Upper lobe of left lung (tissue), 6 donors: ENCODE data around the gene AMER2. TPM values are rescaled to one million over a fixed set of nuclear protein-coding genes. Genes with fewer than 3 reads are reported as not detected.

ENCODE experiments used
- ATAC-seq, 2 donors: fragments of 200-7000 bp; cut with Tn5 transposase; one replicate each; pipeline ENCODE4 v1.9.1; 2022; ENCODE audit warnings: mild to moderate bottlenecking in 2 of 2, moderate library complexity in 2 of 2; ENCODE audit not compliant: low FRiP score in 2 of 2
- DNase-seq, 2 donors: peaks; one replicate each; pipeline ENCODE4 v3.0.0-alpha.2; 2019 to 2020
- H3K27ac ChIP-seq, 4 donors: fragments of 200-600 bp; sonication (generic); one replicate each; pipeline ENCODE4 v1.5.1; 2016 to 2019
- H3K27me3 ChIP-seq, 4 donors: fragments of 200-600 bp; sonication (generic); one replicate each; pipeline ENCODE4 v1.5.1; 2017 to 2019
- H3K36me3 ChIP-seq, 4 donors: fragments of 200-600 bp; sonication (generic); one replicate each; pipeline ENCODE4 v1.5.1; 2016 to 2019
- H3K4me1 ChIP-seq, 4 donors: fragments of 200-600 bp; sonication (generic); one replicate each; pipeline ENCODE4 v1.5.1; 2018 to 2019
- H3K4me3 ChIP-seq, 4 donors: fragments of 200-600 bp; sonication (generic); one replicate each; pipeline ENCODE4 v1.5.1; 2017 to 2019; ENCODE audit warnings: mild to moderate bottlenecking in 2 of 4, moderate library complexity in 1 of 4
- H3K9me3 ChIP-seq, 4 donors: fragments of 200-600 bp; sonication (generic); one replicate each; pipeline ENCODE4 v1.5.1; 2018 to 2019
- EP300 ChIP-seq, 4 donors: sonication (generic); formaldehyde crosslinking; IDR thresholded peaks; one replicate each; pipeline ENCODE4 v1.5.1; 2017; ENCODE audit warnings: antibody characterized with exemption in 4 of 4, control low read depth in 2 of 4
- POLR2A ChIP-seq, 4 donors: fragments of 450-650 bp; IDR thresholded peaks; one replicate each; pipeline ENCODE4 v1.5.1; 2016 to 2017; ENCODE audit warnings: antibody characterized with exemption in 4 of 4, mild to moderate bottlenecking in 2 of 4
- POLR2AphosphoS5 ChIP-seq, 2 donors: sonication (generic); formaldehyde crosslinking; IDR thresholded peaks; one replicate each; pipeline ENCODE4 v1.5.1; 2017; ENCODE audit warnings: antibody characterized with exemption in 2 of 2
- WGBS, 2 donors: methylation state at CpG; one replicate each; pipeline ENCODE4 v1.1.5; 2017 to 2018; 5-methylcytosine and 5-hydroxymethylcytosine counted together
- total RNA-seq, 6 donors: library from RNA; depleted of rRNA in 4 of 6; stranded (reverse); fragments of >200 nt in 4 of 6; gene quantifications; one replicate each; pipeline versions ENCODE4 v1.1.0 to v1.2.1, GENCODE V29; 2016 to 2021
- TF ChIP-seq, protein P1 (sequence below), 6 experiments: fragments of 450-650 bp in 4 of 6; fragments of 200-600 bp in 2 of 6; sonication (generic) in 2 of 6; IDR thresholded peaks; one replicate each; pipeline ENCODE4 v1.5.1; 2016 to 2019; ENCODE audit warnings: antibody characterized with exemption in 6 of 6
- donor health status: DM: no; HTN: no; CAD: no; lungs with moderate emphysema.
- donor health status: DM: no; HTN: yes; CAD: no; lungs with severe emphysema.

AMER2 gene
- total RNA-seq, 6 donors from 2014 or later: 0.22 to 0.30 TPM; not detected in 4

DNA sequence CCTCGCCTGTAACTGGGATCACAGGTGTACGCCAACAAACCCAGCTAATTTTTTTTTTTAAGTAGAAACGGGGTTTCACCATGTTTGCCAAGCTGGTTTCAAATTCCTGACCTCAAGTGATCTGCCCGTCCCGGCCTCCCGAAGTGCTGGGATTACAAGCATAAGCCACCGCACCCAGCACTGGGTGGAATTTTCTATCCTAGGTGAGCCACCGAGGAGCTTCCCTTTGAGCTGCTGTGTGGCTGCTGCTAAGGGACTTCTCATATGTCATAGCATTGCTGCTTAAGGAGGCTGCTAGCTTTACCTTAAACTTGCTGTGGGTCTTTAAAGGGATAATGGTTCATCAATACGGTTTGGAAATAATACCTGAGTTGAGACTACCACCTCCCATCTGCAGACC lies 2.9 kb upstream of the AMER2 start:
- Histone ChIP-seq H3K27me3 (peaks cover 0 to 24% (median 16%) of the 10 kb centered on the region in 4 donors), H3K27ac (no peak overlapping the region), H3K9me3 (no peaks in the 10 kb centered on the region), H3K36me3 (no peaks in the 10 kb centered on the region), H3K4me1 (peaks cover 9 to 18% (median 15%) of the 10 kb centered on the region in 4 donors), H3K4me3 (no peak overlapping the region)
- TF ChIP-seq, protein P1, sequence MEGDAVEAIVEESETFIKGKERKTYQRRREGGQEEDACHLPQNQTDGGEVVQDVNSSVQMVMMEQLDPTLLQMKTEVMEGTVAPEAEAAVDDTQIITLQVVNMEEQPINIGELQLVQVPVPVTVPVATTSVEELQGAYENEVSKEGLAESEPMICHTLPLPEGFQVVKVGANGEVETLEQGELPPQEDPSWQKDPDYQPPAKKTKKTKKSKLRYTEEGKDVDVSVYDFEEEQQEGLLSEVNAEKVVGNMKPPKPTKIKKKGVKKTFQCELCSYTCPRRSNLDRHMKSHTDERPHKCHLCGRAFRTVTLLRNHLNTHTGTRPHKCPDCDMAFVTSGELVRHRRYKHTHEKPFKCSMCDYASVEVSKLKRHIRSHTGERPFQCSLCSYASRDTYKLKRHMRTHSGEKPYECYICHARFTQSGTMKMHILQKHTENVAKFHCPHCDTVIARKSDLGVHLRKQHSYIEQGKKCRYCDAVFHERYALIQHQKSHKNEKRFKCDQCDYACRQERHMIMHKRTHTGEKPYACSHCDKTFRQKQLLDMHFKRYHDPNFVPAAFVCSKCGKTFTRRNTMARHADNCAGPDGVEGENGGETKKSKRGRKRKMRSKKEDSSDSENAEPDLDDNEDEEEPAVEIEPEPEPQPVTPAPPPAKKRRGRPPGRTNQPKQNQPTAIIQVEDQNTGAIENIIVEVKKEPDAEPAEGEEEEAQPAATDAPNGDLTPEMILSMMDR (IDR thresholded peaks at IDR 0.05): no peak
- no peak for TF ChIP-seq POLR2AphosphoS5 (IDR thresholded peaks at IDR 0.05)
- no peak for TF ChIP-seq EP300 (IDR thresholded peaks at IDR 0.05)
- no peak for TF ChIP-seq POLR2A (IDR thresholded peaks at IDR 0.05)
- ATAC-seq (no peak), DNase-seq (no peak)
- 75 to 77% methylated on average over 9 of the region's 9 CpGs for WGBS, 2 donors

DNA sequence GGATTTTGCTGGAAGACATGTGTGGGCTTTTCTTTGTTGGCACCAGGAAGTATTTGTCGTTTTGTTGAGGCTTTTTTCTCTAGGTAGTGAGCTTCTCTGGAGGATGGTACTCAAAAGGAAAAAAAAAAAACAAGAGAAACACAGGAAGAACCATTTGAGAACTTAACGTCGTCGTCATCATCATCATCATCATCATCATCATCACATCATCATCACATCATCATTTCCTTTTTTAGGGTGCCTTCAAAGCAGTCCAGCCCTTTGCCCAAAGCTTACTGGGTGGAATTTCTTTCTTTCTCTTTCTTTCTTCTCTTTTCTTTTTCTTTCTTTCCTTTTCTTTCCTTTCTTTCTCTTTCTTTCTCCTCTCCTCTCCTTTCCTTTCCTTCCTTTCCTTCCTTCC lies 2.2 kb upstream of the AMER2 start:
- ATAC-seq: no peak
- H3K27me3 ChIP-seq: peaks cover 0 to 29% (median 17%) of the 10 kb centered on the region in 4 donors
- WGBS, 2 donors: 46 to 49% methylated on average over 4 of the region's 4 CpGs

DNA sequence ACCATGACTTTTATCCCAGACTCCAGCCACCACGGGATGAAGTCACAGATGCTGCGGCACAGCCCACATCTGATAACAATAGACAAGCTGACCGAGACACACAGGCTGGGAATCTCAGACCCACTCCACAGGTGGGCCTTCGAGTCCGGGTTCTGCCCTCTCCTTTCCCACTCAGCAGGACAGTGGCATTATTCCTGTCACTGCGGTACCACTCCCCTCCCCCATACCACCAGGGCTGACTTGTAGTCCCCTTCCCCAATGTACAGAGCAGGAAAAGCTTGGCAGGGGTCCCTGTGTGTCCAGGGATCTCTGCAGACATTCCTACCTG lies 179 bp upstream of the AMER2 start:
- WGBS, 2 donors: 39 to 51% methylated on average over 3 to 6 of the region's 6 CpGs

More for the DNA sequence above, 2.2 kb upstream of the AMER2 start:
- Histone ChIP-seq H3K9me3 (no peaks in the 10 kb centered on the region), H3K36me3 (no peaks in the 10 kb centered on the region), H3K27ac (no peak overlapping the region), H3K4me3 (no peak overlapping the region), H3K4me1 (peaks cover 9 to 18% (median 15%) of the 10 kb centered on the region in 4 donors)
- TF ChIP-seq, protein P1 (IDR thresholded peaks at IDR 0.05): no peak
- TF ChIP-seq POLR2A (IDR thresholded peaks at IDR 0.05): no peak
- no peak for TF ChIP-seq EP300 (IDR thresholded peaks at IDR 0.05)
- no peak for TF ChIP-seq POLR2AphosphoS5 (IDR thresholded peaks at IDR 0.05)
- no peak for DNase-seq

DNA sequence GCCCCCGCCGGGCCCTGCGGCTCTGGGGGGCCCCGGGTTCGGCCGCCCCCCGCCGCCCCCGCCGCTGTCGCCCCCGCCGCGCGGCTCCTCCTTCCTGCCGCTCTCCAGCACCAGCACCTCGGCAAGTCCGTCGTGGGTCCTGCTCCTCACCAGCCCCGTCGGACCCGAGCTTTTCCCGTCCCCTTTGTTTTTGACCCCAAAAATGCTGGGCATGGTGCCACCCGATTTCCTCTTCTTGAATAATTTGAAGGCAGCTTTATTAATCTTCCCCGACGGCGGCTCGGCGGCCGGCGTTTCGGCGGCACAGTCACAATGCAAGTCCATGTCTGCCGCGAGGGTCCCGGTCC lies 945 bp downstream of the AMER2 start:
- no peaks in the 10 kb centered on the region for H3K9me3 ChIP-seq
- WGBS, 2 donors: 0 to 2% methylated on average over 14 to 23 of the region's 36 CpGs
- peak overlapping the region in 3 of 4 donors; percentile 33 to 49 (median 39) for H3K4me3 ChIP-seq
- TF ChIP-seq POLR2AphosphoS5 (IDR thresholded peaks at IDR 0.05) (no peak), EP300 (IDR thresholded peaks at IDR 0.05) (no peak), POLR2A (IDR thresholded peaks at IDR 0.05) (no peak)
- TF ChIP-seq, protein P1 (IDR thresholded peaks at IDR 0.05): no peak
- no peak overlapping the region for H3K27ac ChIP-seq
- H3K4me1 ChIP-seq: peaks cover 9 to 18% (median 15%) of the 10 kb centered on the region in 4 donors
- no peaks in the 10 kb centered on the region for H3K36me3 ChIP-seq
- H3K27me3 ChIP-seq: peaks cover 0 to 29% (median 17%) of the 10 kb centered on the region in 4 donors
- DNase-seq (no peak), ATAC-seq (no peak)

More for the DNA sequence above, 179 bp upstream of the AMER2 start:
- Histone ChIP-seq H3K4me3 (no peak overlapping the region), H3K36me3 (no peaks in the 10 kb centered on the region), H3K4me1 (peaks cover 9 to 18% (median 15%) of the 10 kb centered on the region in 4 donors), H3K9me3 (no peaks in the 10 kb centered on the region), H3K27ac (no peak overlapping the region), H3K27me3 (peaks cover 0 to 29% (median 17%) of the 10 kb centered on the region in 4 donors)
- ATAC-seq: no peak
- TF ChIP-seq POLR2AphosphoS5 (IDR thresholded peaks at IDR 0.05) (no peak), EP300 (IDR thresholded peaks at IDR 0.05) (no peak), POLR2A (IDR thresholded peaks at IDR 0.05) (no peak)
- TF ChIP-seq, protein P1 (IDR thresholded peaks at IDR 0.05): no peak
- DNase-seq: no peak

DNA sequence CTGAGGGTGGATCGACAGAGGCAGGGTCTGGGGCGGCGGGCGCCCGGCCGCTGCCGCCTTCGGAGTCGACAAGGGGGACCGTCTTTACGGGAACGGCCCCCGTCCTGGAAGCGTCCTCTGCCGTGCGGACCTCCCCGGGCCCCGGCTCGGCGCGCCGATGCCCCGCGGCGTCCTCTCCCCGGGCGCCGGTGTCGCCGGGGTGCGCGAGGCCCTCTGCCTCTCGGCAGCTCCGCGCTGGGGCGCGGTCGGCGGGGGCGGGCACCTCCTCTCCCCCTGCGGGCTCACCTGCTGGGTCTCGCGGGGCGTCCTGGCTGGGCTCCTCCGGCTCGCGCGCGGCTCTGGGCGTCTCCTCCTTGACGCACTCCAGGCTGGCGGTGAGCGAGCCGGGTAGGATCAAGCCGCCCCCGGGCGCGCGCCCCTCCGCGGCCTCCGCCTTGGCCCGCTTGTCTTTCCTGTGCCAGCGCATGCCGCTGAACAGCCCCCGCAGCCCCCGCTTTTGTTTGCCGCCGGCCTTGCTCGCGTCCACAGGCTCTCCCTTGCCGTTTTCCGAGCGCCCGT lies 1.5 kb downstream of the AMER2 start:
- H3K4me3 ChIP-seq: peak overlapping the region in 3 of 4 donors; percentile 33 to 49 (median 39)
- no peaks in the 10 kb centered on the region for H3K36me3 ChIP-seq
- H3K4me1 ChIP-seq: peaks cover 9 to 18% (median 15%) of the 10 kb centered on the region in 4 donors
- TF ChIP-seq EP300 (IDR thresholded peaks at IDR 0.05) (no peak), POLR2A (IDR thresholded peaks at IDR 0.05) (no peak), POLR2AphosphoS5 (IDR thresholded peaks at IDR 0.05) (no peak)
- TF ChIP-seq, protein P1 (IDR thresholded peaks at IDR 0.05): no peak
- no peak overlapping the region for H3K27ac ChIP-seq
- no peaks in the 10 kb centered on the region for H3K9me3 ChIP-seq
- peaks cover 0 to 29% (median 17%) of the 10 kb centered on the region in 4 donors for H3K27me3 ChIP-seq
- WGBS, 2 donors: 7% methylated on average over 55 of the region's 75 CpGs; no CpG with 5 or more reads in 1 of the 2 donors
- DNase-seq (peak in 1 of 2 donors; percentile 85), ATAC-seq (peak in 1 of 2 donors; percentile 46)
